Esophagus muscularis mucosa (tissue), 3 donors: ENCODE measurements around the gene NHSL1.

Source experiments
- POLR2A ChIP-seq: fragments of 450-650 bp; IDR thresholded peaks from one replicate; pipeline ENCODE4 v1.6.1; 2017; ENCODE audit warnings: antibody characterized with exemption, moderate library complexity, mild to moderate bottlenecking, low read depth
- POLR2AphosphoS5 ChIP-seq, 2 donors: sonication (generic); formaldehyde crosslinking; IDR thresholded peaks; one replicate each; pipeline ENCODE4 v1.6.1; 2017; ENCODE audit warnings: antibody characterized with exemption in 2 of 2
- TF ChIP-seq, protein P1 (sequence below), 3 experiments: fragments of 200-600 bp in 2 of 3; fragments of 450-650 bp in 1 of 3; sonication (generic) in 2 of 3; IDR thresholded peaks; one replicate each; pipeline ENCODE4 v1.5.1; 2017 to 2019; ENCODE audit warnings: antibody characterized with exemption in 3 of 3, mild to moderate bottlenecking in 2 of 3, moderate library complexity in 1 of 3

DNA sequence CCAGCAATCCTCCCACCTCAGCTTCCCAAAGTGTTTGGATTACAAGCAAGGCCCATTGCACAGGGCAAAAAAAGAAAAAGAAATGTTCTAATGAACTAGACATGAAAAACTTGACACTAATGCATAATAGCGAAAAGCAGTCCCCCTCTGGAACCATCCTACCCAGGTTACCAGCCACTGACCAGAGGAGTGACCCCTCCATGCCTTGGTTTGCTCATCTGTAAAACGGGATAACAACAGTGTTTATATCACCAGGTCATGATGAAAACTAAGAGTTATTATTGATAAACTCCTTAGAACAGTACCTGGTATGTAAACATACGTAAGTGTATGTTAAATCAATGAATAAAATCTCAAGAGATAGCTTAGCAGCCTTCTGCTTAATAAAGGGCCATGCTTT lies 3.3 kb upstream of the NHSL1 start:
- TF ChIP-seq POLR2AphosphoS5 (IDR thresholded peaks at IDR 0.05) (no peak), POLR2A (no peak)
- TF ChIP-seq, protein P1, sequence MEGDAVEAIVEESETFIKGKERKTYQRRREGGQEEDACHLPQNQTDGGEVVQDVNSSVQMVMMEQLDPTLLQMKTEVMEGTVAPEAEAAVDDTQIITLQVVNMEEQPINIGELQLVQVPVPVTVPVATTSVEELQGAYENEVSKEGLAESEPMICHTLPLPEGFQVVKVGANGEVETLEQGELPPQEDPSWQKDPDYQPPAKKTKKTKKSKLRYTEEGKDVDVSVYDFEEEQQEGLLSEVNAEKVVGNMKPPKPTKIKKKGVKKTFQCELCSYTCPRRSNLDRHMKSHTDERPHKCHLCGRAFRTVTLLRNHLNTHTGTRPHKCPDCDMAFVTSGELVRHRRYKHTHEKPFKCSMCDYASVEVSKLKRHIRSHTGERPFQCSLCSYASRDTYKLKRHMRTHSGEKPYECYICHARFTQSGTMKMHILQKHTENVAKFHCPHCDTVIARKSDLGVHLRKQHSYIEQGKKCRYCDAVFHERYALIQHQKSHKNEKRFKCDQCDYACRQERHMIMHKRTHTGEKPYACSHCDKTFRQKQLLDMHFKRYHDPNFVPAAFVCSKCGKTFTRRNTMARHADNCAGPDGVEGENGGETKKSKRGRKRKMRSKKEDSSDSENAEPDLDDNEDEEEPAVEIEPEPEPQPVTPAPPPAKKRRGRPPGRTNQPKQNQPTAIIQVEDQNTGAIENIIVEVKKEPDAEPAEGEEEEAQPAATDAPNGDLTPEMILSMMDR (IDR thresholded peaks at IDR 0.05) = no peak
